Measurements from ENCODE around the gene CCL17.

- TF ChIP-seq CTCF (IDR thresholded peaks at IDR 0.05; ENCODE audit: low read depth, low read length, missing input control) (no peak), EGR1 (IDR thresholded peaks at IDR 0.05; ENCODE audit: low read depth in 2 of 2) (no peak)
Measured at GRCh38 chr16:57358527-57359095, 46.0 kb upstream of the CCL17 start, which contains the start of gene CCL22.
